CD4-positive, alpha-beta memory T cell (primary cell): ENCODE data around the gene MICU1. TPM values are rescaled to one million over a fixed set of nuclear protein-coding genes. Genes with fewer than 3 reads are reported as not detected.

Experiments used
- CTCF ChIA-PET: fragments of 350-600 bp; sonication (Branson Sonifier 250); formaldehyde crosslinking; loops from one replicate; lab custom pipeline; 2021; ENCODE audit warnings: inconsistent platforms; ENCODE audit not compliant: partially characterized antibody; lab: Charles Lee
- POLR2A ChIA-PET: fragments of 350-600 bp; sonication (Branson Sonifier 250); formaldehyde crosslinking; loops from one replicate; lab custom pipeline; 2021; ENCODE audit not compliant: partially characterized antibody; lab: Charles Lee
- DNase-seq, 5 donors: peaks; one replicate each; pipeline versions ENCODE4 v3.0.0 to v3.0.0-alpha.2; 2020 to 2022; ENCODE audit warnings: mixed read lengths in 1 of 5
- H3K27ac ChIP-seq: one replicate; pipeline ENCODE4 v1.7.0; 2013; ENCODE audit warnings: low read depth, low read length
- H3K27me3 ChIP-seq: 2 replicates; pipeline ENCODE4 v1.7.0; 2013; ENCODE audit warnings: mild to moderate bottlenecking, low read length, moderate library complexity; ENCODE audit not compliant: insufficient read depth
- H3K36me3 ChIP-seq: 2 replicates; pipeline ENCODE4 v1.7.0; 2013; ENCODE audit warnings: mild to moderate bottlenecking, low read length, moderate library complexity; ENCODE audit not compliant: insufficient read depth
- H3K4me1 ChIP-seq: 2 replicates; pipeline ENCODE4 v1.7.0; 2013; ENCODE audit warnings: mild to moderate bottlenecking, low read length, moderate library complexity; ENCODE audit not compliant: insufficient read depth
- H3K4me3 ChIP-seq, 2 donors: one replicate each; pipeline ENCODE4 v1.7.0; 2013; ENCODE audit warnings: low read length in 2 of 2, mild to moderate bottlenecking in 1 of 2
- H3K9me3 ChIP-seq, 2 donors: one replicate each; pipeline ENCODE4 v1.7.0; 2013; ENCODE audit warnings: low read length in 2 of 2, control low read depth in 1 of 2; ENCODE audit not compliant: control insufficient read depth in 1 of 2
- H3K27ac Mint-ChIP-seq, 7 donors: one replicate each; pipeline ENCODE4 v1.8.0; 2020 to 2021; ENCODE audit warnings: mixed read lengths in 7 of 7, mild to moderate bottlenecking in 6 of 7, inconsistent platforms in 3 of 7, moderate library complexity in 3 of 7
- H3K27me3 Mint-ChIP-seq, 2 donors: one replicate each; pipeline ENCODE4 v1.8.0; 2020 to 2021; ENCODE audit warnings: mixed read lengths in 2 of 2
- H3K36me3 Mint-ChIP-seq, 2 donors: one replicate each; pipeline ENCODE4 v1.8.0; 2020 to 2021; ENCODE audit warnings: mixed read lengths in 2 of 2, inconsistent platforms in 1 of 2, mild to moderate bottlenecking in 1 of 2
- H3K4me1 Mint-ChIP-seq, 4 donors: one replicate each; pipeline ENCODE4 v1.8.0; 2020 to 2021; ENCODE audit warnings: mixed read lengths in 4 of 4, mild to moderate bottlenecking in 1 of 4
- H3K4me3 Mint-ChIP-seq, 8 donors: one replicate each; pipeline ENCODE4 v1.8.0; 2020 to 2021; ENCODE audit warnings: mixed read lengths in 8 of 8, mild to moderate bottlenecking in 7 of 8, moderate library complexity in 6 of 8, inconsistent platforms in 3 of 8
- H3K9me3 Mint-ChIP-seq, 8 donors: one replicate each; pipeline ENCODE4 v1.8.0; 2020 to 2021; ENCODE audit warnings: mixed read lengths in 8 of 8, mild to moderate bottlenecking in 5 of 8, inconsistent platforms in 3 of 8, moderate library complexity in 1 of 8
- intact Hi-C: fragments of 100-400 bp; cut with micrococcal nuclease; formaldehyde crosslinking; loops from one replicate; pipeline ENCODE4 v1.15.1; 2023
- polyA plus RNA-seq, 2 donors: library from polyadenylated mRNA; unstranded; fragments of 300-500 nt; fragmentation: Illumina TruSeq; gene quantifications; one replicate each; pipeline ENCODE4 v1.2.3, GENCODE V29; 2021
- total RNA-seq, 2 experiments: library from RNA; stranded (reverse); gene quantifications; one replicate each; pipeline ENCODE4 v1.2.3, GENCODE V29; 2021

MICU1 gene
- total and polyA plus RNA-seq, 4 experiments from 2014 or later = 24.9 to 30.4 (median 27.1) TPM

DNA sequence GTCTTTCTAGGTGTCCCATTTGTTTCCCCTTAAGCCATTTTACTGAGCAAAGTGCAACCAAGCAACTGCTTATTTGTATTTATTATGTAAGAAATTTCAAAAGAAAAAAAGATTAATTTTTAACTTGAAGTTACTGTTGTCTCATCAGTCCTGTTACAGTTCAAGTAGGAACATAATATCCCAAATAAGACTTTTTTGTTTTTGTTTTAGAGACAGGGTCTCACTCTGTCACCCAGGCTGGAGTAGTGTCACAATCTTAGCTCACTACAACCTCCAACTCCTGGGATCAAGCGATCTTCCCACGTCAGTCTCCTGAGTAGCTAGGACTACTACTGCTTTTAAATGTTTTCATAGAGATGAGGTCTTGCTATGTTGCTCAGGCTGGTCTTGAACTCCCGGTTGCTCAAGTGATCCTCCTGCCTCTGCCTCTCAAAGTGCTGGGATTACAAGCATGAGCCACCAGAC lies 101.9 kb downstream of the MICU1 start:
- DNase-seq = no peak
- Histone ChIP-seq H3K36me3 (no peaks in the 10 kb centered on the region), H3K27ac (no peak overlapping the region), H3K4me3 (no peak overlapping the region), H3K27me3 (no peaks in the 10 kb centered on the region), H3K9me3 (no peaks in the 10 kb centered on the region), H3K4me1 (no peaks in the 10 kb centered on the region)
- intact Hi-C loops = no loop called here
- Mint-ChIP-seq H3K9me3 (no peaks in the 10 kb centered on the region), H3K27ac (peak overlapping the region in 1 of 7 donors; percentile 37), H3K4me1 (peaks cover 0 to 1% (median 0%) of the 10 kb centered on the region in 4 donors), H3K36me3 (peaks cover 4% of the 10 kb centered on the region in 2 donors), H3K4me3 (no peak overlapping the region), H3K27me3 (no peaks in the 10 kb centered on the region)
- ChIA-PET CTCF (no interaction called here), POLR2A (no interaction called here)

DNA sequence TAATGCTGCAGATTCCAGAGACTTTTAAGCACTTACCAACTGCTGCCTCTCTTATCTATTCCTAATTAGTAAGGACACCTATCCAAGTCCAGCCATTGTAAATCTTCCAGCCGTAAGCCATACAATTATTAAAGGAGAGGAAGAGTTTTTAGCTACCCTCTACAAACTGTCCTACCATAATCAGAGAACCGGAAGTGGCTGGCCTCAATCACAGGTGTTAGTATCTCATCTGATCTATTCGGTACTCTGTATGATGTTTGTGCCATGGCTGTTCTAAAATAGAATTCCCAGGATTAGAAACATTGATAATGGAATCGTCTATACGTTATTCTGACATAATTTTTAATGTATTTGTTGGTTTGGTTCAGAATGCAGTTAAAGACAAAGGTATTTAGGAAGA lies 102.8 kb downstream of the MICU1 start:
- Mint-ChIP-seq H3K4me1 (peaks cover 0 to 1% (median 0%) of the 10 kb centered on the region in 4 donors), H3K4me3 (no peak overlapping the region), H3K27me3 (no peaks in the 10 kb centered on the region), H3K27ac (no peak overlapping the region), H3K36me3 (peaks cover 4 to 7% of the 10 kb centered on the region in 2 donors), H3K9me3 (no peaks in the 10 kb centered on the region)
- POLR2A ChIA-PET = no interaction called here
- Histone ChIP-seq H3K27ac (no peak overlapping the region), H3K4me3 (no peak overlapping the region), H3K27me3 (no peaks in the 10 kb centered on the region), H3K9me3 (no peaks in the 10 kb centered on the region), H3K36me3 (no peaks in the 10 kb centered on the region), H3K4me1 (no peaks in the 10 kb centered on the region)
- DNase-seq = no peak
- intact Hi-C loops = no loop called here
- CTCF ChIA-PET = no interaction called here

DNA sequence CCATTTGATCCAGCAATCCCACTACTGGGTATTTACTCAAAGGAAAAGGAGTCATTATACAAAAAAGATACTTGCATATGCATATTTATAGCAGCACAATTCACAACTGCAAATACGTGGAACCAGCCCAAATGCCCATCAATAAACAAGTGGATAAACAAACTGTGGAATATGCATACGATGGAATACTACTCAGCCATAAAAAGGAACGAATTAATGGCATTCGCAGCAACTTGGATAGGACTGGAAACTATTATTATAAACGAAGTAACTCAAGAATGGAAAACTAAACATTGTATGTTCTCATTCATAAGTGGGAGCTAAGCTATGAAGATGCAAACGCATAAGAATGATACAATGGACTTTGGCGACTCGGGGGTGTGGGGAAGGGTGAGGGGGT lies 108.6 kb downstream of the MICU1 start:
- H3K27ac Mint-ChIP-seq = no peak overlapping the region
- ChIA-PET CTCF (no interaction called here), POLR2A (no interaction called here)
- Histone ChIP-seq H3K36me3 (no peaks in the 10 kb centered on the region), H3K4me1 (no peaks in the 10 kb centered on the region), H3K4me3 (no peak overlapping the region), H3K9me3 (no peaks in the 10 kb centered on the region), H3K27me3 (no peaks in the 10 kb centered on the region), H3K27ac (no peak overlapping the region)
- no peak for DNase-seq
- peaks cover 0 to 22% (median 5%) of the 10 kb centered on the region in 8 donors for H3K9me3 Mint-ChIP-seq
- H3K27me3 Mint-ChIP-seq = no peaks in the 10 kb centered on the region
- intact Hi-C loops = no loop called here
- peaks cover 5 to 39% of the 10 kb centered on the region in 2 donors for H3K36me3 Mint-ChIP-seq
- H3K4me3 Mint-ChIP-seq = no peak overlapping the region
- no peaks in the 10 kb centered on the region for H3K4me1 Mint-ChIP-seq

DNA sequence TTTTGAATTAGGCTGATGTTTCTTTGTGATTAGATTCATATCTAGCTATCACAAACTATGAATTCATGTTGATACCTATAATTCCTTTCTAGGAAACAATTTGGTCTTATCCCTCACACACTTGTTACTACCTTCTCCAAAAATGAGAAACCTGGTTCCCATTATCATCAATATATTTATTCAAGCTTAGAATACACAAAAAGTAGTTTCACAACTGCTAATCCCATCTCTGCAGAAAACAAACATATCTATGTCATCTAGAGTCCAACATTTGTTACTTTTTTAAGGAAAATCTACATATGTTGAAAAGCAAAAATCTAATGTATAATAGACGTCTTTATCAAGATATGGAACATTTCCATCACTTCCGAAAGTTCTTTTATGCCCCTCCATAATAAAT lies 110.4 kb downstream of the MICU1 start:
- Mint-ChIP-seq H3K27ac (no peak overlapping the region), H3K4me1 (no peaks in the 10 kb centered on the region), H3K4me3 (no peak overlapping the region), H3K9me3 (peaks cover 0 to 22% (median 5%) of the 10 kb centered on the region in 8 donors), H3K27me3 (no peaks in the 10 kb centered on the region), H3K36me3 (peaks cover 8 to 41% of the 10 kb centered on the region in 2 donors)
- intact Hi-C loops = no loop called here
- Histone ChIP-seq H3K9me3 (no peaks in the 10 kb centered on the region), H3K36me3 (no peaks in the 10 kb centered on the region), H3K27ac (no peak overlapping the region), H3K27me3 (no peaks in the 10 kb centered on the region), H3K4me1 (no peaks in the 10 kb centered on the region), H3K4me3 (no peak overlapping the region)
- ChIA-PET POLR2A (no interaction called here), CTCF (no interaction called here)
- DNase-seq = no peak

DNA sequence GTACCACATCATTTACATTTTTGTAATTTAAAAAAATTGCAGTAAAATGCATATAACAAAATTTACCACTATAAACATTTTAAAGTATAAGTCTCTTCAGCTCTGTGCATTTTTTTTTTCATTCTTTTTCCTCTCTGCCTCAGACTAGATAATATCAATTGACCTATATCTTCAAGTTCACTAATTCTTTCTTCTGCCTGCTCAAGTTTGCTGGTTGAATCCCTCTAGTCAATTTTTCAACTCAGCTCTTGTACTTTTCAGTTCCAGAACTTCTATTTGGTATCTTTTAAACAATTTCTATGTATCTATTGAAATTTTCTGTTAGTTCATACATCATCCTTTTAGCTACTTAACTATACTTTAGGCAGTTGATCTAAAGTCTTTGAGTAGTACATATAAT lies 112.0 kb downstream of the MICU1 start:
- H3K9me3 ChIP-seq = no peaks in the 10 kb centered on the region
- ChIA-PET POLR2A (no interaction called here), CTCF (no interaction called here)
- no peak overlapping the region for H3K27ac Mint-ChIP-seq
- H3K4me3 ChIP-seq = no peak overlapping the region
- no peak overlapping the region for H3K4me3 Mint-ChIP-seq
- intact Hi-C loops = no loop called here
- no peak for DNase-seq
- no peaks in the 10 kb centered on the region for H3K4me1 Mint-ChIP-seq
- no peaks in the 10 kb centered on the region for H3K4me1 ChIP-seq
- H3K27ac ChIP-seq = no peak overlapping the region
- H3K36me3 ChIP-seq = no peaks in the 10 kb centered on the region
- H3K27me3 ChIP-seq = no peaks in the 10 kb centered on the region
- H3K9me3 Mint-ChIP-seq = peaks cover 0 to 22% (median 5%) of the 10 kb centered on the region in 8 donors
- no peaks in the 10 kb centered on the region for H3K27me3 Mint-ChIP-seq
- H3K36me3 Mint-ChIP-seq = peaks cover 8 to 41% of the 10 kb centered on the region in 2 donors

DNA sequence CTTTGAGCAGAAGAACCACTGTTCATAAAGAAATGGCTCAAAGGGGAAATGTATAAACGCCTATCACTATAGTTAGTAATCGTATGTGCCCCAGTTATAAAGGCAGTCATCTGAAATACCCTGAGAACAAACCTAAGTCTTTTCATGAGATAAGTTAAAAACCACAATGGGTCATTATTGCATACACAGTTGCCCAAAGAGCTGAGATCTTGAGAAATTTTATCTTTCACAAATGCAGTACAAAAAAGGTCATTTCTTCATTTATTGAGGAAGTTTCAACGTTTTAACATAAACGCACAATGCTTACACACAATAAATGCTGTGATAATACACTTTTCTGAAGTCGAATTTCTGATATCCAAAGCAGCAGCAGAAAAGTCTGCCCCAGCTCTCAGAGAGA lies 114.4 kb downstream of the MICU1 start:
- intact Hi-C loops = no loop called here
- Histone ChIP-seq H3K4me3 (no peak overlapping the region), H3K36me3 (no peaks in the 10 kb centered on the region), H3K27ac (no peak overlapping the region), H3K4me1 (no peaks in the 10 kb centered on the region), H3K9me3 (no peaks in the 10 kb centered on the region), H3K27me3 (no peaks in the 10 kb centered on the region)
- no peak for DNase-seq
- ChIA-PET POLR2A (no interaction called here), CTCF (no interaction called here)
- Mint-ChIP-seq H3K4me1 (no peaks in the 10 kb centered on the region), H3K9me3 (peaks cover 0 to 22% (median 5%) of the 10 kb centered on the region in 8 donors), H3K4me3 (no peak overlapping the region), H3K36me3 (peaks cover 10 to 38% of the 10 kb centered on the region in 2 donors), H3K27me3 (no peaks in the 10 kb centered on the region), H3K27ac (no peak overlapping the region)

DNA sequence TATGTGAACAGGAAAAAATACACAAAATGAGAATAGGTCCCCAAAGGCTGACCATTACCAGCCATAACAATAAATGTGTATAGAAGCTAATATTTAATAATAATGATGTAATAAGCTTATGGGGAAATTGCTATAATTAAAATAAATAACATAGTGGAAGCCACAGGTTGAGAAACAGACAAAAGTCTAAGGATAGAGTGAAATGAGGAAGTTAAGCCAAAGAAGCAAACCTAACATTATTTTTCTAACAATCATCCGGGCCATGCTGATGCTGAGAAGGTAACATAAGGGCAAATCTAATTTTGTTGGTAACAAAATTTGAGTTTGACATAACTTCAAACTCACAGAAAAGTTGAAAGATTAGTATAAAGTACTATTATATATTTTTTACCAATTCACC lies 115.9 kb downstream of the MICU1 start:
- Mint-ChIP-seq H3K36me3 (peaks cover 20 to 42% of the 10 kb centered on the region in 2 donors), H3K4me1 (no peaks in the 10 kb centered on the region), H3K27me3 (no peaks in the 10 kb centered on the region), H3K27ac (no peak overlapping the region), H3K9me3 (peaks cover 2 to 19% (median 7%) of the 10 kb centered on the region in 8 donors), H3K4me3 (no peak overlapping the region)
- no peak overlapping the region for H3K27ac ChIP-seq
- H3K4me3 ChIP-seq = no peak overlapping the region
- ChIA-PET POLR2A (no interaction called here), CTCF (no interaction called here)
- no peaks in the 10 kb centered on the region for H3K36me3 ChIP-seq
- intact Hi-C loops = no loop called here
- no peaks in the 10 kb centered on the region for H3K27me3 ChIP-seq
- DNase-seq = no peak
- no peaks in the 10 kb centered on the region for H3K9me3 ChIP-seq
- no peaks in the 10 kb centered on the region for H3K4me1 ChIP-seq
